ENCODE measurements around the gene BGN.

DNA sequence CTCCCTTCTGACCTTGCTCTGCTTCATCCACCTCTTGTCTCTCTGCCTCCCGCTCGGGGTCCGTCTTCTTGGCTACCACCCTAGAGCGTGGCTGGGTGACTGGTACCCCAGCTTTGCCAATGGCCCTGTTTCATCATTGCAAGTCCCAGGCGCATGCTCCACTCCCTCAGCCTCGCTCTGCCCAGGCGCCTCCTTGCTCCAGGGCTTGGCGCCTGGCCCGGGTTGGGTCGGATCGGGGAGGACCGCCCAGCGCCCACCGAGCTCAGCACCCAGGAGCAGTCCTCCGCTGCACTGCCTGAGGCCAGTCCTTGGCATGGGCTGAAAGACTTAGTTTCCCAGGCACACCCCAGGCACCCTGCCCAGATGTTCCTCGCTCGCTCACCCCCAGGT is 577 bp downstream of the BGN start:
- no peak for TF ChIP-seq CHD2 (IDR thresholded peaks at IDR 0.05; ENCODE audit: borderline replicate concordance, low read depth, low read length)
- TF ChIP-seq IKZF1 (conservative IDR thresholded peaks at IDR 0.05) = no peak
- no peak for TF ChIP-seq ZSCAN29 (IDR thresholded peaks at IDR 0.05)
- TF ChIP-seq, protein P1, sequence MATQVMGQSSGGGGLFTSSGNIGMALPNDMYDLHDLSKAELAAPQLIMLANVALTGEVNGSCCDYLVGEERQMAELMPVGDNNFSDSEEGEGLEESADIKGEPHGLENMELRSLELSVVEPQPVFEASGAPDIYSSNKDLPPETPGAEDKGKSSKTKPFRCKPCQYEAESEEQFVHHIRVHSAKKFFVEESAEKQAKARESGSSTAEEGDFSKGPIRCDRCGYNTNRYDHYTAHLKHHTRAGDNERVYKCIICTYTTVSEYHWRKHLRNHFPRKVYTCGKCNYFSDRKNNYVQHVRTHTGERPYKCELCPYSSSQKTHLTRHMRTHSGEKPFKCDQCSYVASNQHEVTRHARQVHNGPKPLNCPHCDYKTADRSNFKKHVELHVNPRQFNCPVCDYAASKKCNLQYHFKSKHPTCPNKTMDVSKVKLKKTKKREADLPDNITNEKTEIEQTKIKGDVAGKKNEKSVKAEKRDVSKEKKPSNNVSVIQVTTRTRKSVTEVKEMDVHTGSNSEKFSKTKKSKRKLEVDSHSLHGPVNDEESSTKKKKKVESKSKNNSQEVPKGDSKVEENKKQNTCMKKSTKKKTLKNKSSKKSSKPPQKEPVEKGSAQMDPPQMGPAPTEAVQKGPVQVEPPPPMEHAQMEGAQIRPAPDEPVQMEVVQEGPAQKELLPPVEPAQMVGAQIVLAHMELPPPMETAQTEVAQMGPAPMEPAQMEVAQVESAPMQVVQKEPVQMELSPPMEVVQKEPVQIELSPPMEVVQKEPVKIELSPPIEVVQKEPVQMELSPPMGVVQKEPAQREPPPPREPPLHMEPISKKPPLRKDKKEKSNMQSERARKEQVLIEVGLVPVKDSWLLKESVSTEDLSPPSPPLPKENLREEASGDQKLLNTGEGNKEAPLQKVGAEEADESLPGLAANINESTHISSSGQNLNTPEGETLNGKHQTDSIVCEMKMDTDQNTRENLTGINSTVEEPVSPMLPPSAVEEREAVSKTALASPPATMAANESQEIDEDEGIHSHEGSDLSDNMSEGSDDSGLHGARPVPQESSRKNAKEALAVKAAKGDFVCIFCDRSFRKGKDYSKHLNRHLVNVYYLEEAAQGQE (IDR thresholded peaks at IDR 0.05; ENCODE audit: low read depth, low read length) = no peak
- no peak for TF ChIP-seq POLR2A (IDR thresholded peaks at IDR 0.05; ENCODE audit: low read depth, low read length)
- TF ChIP-seq YY1 (IDR thresholded peaks at IDR 0.05; ENCODE audit: low read depth, low read length) = no peak
- TF ChIP-seq NR2C2 (IDR thresholded peaks at IDR 0.05; ENCODE audit: borderline replicate concordance, control insufficient read depth, insufficient read length, low read depth) = no peak
- no peak for TF ChIP-seq EGR1 (IDR thresholded peaks at IDR 0.05; ENCODE audit: borderline replicate concordance in 1 of 2, low read depth in 2 of 2, low read length in 2 of 2)
- no peak for TF ChIP-seq JUND (IDR thresholded peaks at IDR 0.05; ENCODE audit: low read depth, low read length)
- TF ChIP-seq, protein P2, sequence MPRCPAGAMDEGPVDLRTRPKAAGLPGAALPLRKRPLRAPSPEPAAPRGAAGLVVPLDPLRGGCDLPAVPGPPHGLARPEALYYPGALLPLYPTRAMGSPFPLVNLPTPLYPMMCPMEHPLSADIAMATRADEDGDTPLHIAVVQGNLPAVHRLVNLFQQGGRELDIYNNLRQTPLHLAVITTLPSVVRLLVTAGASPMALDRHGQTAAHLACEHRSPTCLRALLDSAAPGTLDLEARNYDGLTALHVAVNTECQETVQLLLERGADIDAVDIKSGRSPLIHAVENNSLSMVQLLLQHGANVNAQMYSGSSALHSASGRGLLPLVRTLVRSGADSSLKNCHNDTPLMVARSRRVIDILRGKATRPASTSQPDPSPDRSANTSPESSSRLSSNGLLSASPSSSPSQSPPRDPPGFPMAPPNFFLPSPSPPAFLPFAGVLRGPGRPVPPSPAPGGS (IDR thresholded peaks at IDR 0.05; ENCODE audit: borderline replicate concordance, insufficient read depth, low read depth, low read length, poor library complexity, severe bottlenecking) = no peak
- TF ChIP-seq, protein P3, sequence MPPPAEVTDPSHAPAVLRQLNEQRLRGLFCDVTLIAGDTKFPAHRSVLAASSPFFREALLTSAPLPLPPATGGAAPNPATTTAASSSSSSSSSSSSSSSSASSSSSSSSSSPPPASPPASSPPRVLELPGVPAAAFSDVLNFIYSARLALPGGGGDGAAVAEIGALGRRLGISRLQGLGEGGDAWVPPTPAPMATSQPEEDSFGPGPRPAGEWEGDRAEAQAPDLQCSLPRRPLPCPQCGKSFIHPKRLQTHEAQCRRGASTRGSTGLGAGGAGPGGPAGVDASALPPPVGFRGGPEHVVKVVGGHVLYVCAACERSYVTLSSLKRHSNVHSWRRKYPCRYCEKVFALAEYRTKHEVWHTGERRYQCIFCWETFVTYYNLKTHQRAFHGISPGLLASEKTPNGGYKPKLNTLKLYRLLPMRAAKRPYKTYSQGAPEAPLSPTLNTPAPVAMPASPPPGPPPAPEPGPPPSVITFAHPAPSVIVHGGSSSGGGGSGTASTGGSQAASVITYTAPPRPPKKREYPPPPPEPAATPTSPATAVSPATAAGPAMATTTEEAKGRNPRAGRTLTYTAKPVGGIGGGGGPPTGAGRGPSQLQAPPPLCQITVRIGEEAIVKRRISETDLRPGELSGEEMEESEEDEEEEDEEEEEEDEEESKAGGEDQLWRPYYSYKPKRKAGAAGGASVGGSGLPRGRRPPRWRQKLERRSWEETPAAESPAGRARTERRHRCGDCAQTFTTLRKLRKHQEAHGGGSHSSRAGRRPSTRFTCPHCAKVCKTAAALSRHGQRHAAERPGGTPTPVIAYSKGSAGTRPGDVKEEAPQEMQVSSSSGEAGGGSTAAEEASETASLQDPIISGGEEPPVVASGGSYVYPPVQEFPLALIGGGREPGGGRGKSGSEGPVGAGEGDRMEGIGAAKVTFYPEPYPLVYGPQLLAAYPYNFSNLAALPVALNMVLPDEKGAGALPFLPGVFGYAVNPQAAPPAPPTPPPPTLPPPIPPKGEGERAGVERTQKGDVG (CRISPR knock-in tag; IDR thresholded peaks at IDR 0.05) = no peak

Data from GM12878 (cell line).